Vagina (tissue), 2 donors: ENCODE results near the gene RECK.

Experiments
- POLR2A ChIP-seq, 2 donors: fragments of 450-650 bp; IDR thresholded peaks; one replicate each; pipeline ENCODE4 v1.6.1; 2017; ENCODE audit warnings: antibody characterized with exemption in 2 of 2, mild to moderate bottlenecking in 2 of 2, moderate library complexity in 2 of 2
- POLR2AphosphoS5 ChIP-seq, 2 donors: sonication (generic); formaldehyde crosslinking; IDR thresholded peaks; one replicate each; pipeline ENCODE4 v1.9.0; 2017; ENCODE audit warnings: antibody characterized with exemption in 2 of 2, mild to moderate bottlenecking in 2 of 2, low read depth in 1 of 2; ENCODE audit not compliant: insufficient read depth in 1 of 2

- TF ChIP-seq POLR2A (IDR thresholded peaks at IDR 0.05): no peak
- TF ChIP-seq POLR2AphosphoS5 (IDR thresholded peaks at IDR 0.05; ENCODE audit: insufficient read depth in 1 of 2, low read depth in 1 of 2): no peak
Measured at GRCh38 chr9:36142510-36143244, 106.0 kb downstream of the RECK start.
